Esophagus squamous epithelium (tissue), 5 donors: ENCODE data around the gene CAV2. TPM values are rescaled to one million over a fixed set of nuclear protein-coding genes. Genes with fewer than 3 reads are reported as not detected.
A peak's percentile ranks its signal among the peaks of the same experiment; 100 is the strongest.

Source experiments
- DNase-seq: peaks from one replicate; lab custom pipeline; 2025; lab: John Stamatoyannopoulos, UW
- H3K27ac ChIP-seq, 4 donors: fragments of 200-600 bp; sonication (generic); one replicate each; pipeline ENCODE4 v1.5.1; 2016 to 2019; ENCODE audit warnings: mild to moderate bottlenecking in 1 of 4
- H3K27me3 ChIP-seq, 4 donors: fragments of 200-600 bp; sonication (generic); 1 replicate in 3 of 4; 2 replicates in 1 of 4; pipeline versions ENCODE4 v1.5.1 to v1.6.0; 2017 to 2021; ENCODE audit warnings: antibody characterized with exemption in 1 of 4
- H3K36me3 ChIP-seq, 3 donors: fragments of 200-600 bp; sonication (generic); one replicate each; pipeline ENCODE4 v1.5.1; 2016 to 2019
- H3K4me1 ChIP-seq, 3 donors: fragments of 200-600 bp; sonication (generic); one replicate each; pipeline ENCODE4 v1.5.1; 2017 to 2019
- H3K4me3 ChIP-seq, 4 donors: fragments of 200-600 bp; sonication (generic); 1 replicate in 3 of 4; 2 replicates in 1 of 4; pipeline ENCODE4 v1.5.1; 2016 to 2019; ENCODE audit warnings: mild to moderate bottlenecking in 2 of 4, moderate library complexity in 1 of 4
- H3K9me3 ChIP-seq, 3 donors: fragments of 200-600 bp; sonication (generic); one replicate each; pipeline ENCODE4 v1.5.1; 2016 to 2019
- POLR2A ChIP-seq, 4 donors: fragments of 450-650 bp; IDR thresholded peaks; one replicate each; pipeline ENCODE4 v1.6.1; 2017; ENCODE audit warnings: antibody characterized with exemption in 4 of 4, mild to moderate bottlenecking in 4 of 4, moderate library complexity in 3 of 4
- WGBS, 2 donors: methylation state at CpG; one replicate each; pipeline ENCODE4 v1.1.5; 2018; 5-methylcytosine and 5-hydroxymethylcytosine counted together
- intact Hi-C: fragments of 100-400 bp; cut with DNase I; formaldehyde crosslinking; loops from one replicate; pipeline ENCODE4 v1.15.0; 2022
- total RNA-seq, 4 donors: library from RNA; depleted of rRNA; stranded (reverse); fragments of >200 nt; gene quantifications; one replicate each; pipeline ENCODE4 v1.1.0, GENCODE V29; 2016
- TF ChIP-seq, protein P1 (sequence below), 6 experiments: fragments of 450-650 bp in 4 of 6; fragments of 200-600 bp in 2 of 6; sonication (generic) in 2 of 6; IDR thresholded peaks; one replicate each; pipeline ENCODE4 v1.5.1; 2016 to 2019; ENCODE audit warnings: antibody characterized with exemption in 6 of 6, mild to moderate bottlenecking in 4 of 6, moderate library complexity in 4 of 6
- donor health status: DM: yes; HTN: yes; CAD: no.

Gene CAV2
- total RNA-seq, 4 donors from 2014 or later: 31.8 to 85.3 (median 73.4) TPM

DNA sequence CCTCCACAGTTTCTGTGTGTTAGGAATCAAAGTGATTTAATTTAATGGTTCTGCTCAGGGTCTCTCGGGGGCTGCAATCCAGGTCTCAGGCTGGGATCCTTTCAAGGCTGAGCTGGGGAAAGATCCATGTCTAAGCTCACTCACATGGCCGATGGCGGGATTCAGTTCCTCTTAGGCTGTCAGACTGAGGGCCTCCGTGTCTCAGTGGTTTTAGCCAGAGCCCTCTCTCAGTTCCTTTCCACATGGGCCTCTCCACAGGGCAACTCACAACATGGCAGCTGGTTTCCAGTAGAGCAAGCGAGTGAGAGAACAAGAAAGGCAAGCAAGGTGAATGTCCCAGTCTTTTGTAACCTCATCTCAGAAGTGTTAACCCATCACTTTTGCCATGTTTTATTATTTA is 52.2 kb downstream of the CAV2 start:
- Histone ChIP-seq H3K36me3 (peaks cover 0 to 12% (median 0%) of the 10 kb centered on the region in 3 donors), H3K27ac (peak overlapping the region in 1 of 4 donors; percentile 56), H3K4me3 (no peak overlapping the region), H3K27me3 (no peaks in the 10 kb centered on the region), H3K4me1 (peaks cover 0 to 40% (median 26%) of the 10 kb centered on the region in 3 donors), H3K9me3 (no peaks in the 10 kb centered on the region)
- 70 to 79% methylated on average over 2 to 5 of the region's 5 CpGs for WGBS, 2 donors
- intact Hi-C loops: no loop called here
- no peak for DNase-seq
- TF ChIP-seq POLR2A (IDR thresholded peaks at IDR 0.05): no peak
- TF ChIP-seq, protein P1, sequence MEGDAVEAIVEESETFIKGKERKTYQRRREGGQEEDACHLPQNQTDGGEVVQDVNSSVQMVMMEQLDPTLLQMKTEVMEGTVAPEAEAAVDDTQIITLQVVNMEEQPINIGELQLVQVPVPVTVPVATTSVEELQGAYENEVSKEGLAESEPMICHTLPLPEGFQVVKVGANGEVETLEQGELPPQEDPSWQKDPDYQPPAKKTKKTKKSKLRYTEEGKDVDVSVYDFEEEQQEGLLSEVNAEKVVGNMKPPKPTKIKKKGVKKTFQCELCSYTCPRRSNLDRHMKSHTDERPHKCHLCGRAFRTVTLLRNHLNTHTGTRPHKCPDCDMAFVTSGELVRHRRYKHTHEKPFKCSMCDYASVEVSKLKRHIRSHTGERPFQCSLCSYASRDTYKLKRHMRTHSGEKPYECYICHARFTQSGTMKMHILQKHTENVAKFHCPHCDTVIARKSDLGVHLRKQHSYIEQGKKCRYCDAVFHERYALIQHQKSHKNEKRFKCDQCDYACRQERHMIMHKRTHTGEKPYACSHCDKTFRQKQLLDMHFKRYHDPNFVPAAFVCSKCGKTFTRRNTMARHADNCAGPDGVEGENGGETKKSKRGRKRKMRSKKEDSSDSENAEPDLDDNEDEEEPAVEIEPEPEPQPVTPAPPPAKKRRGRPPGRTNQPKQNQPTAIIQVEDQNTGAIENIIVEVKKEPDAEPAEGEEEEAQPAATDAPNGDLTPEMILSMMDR (IDR thresholded peaks at IDR 0.05): no peak

DNA sequence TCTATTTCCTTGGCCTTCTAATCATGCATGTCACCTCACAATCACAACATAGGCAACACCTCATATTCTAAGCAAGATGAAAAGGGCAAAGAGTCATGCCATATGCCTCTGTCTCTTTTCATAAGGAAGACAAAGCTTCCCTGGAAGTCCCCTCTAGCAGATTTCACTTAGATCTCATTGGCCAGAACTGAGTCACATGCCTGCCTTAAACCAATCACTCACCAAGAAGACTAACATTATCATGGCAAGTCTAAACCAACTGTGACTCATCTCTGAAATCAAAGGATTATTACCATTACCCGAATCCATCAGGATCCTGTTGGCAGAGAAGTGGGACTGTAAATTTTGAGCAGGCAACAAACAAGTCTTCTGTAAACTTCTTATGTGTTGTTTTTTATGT is 53.1 kb downstream of the CAV2 start:
- Histone ChIP-seq H3K4me1 (peaks cover 0 to 49% (median 26%) of the 10 kb centered on the region in 3 donors), H3K4me3 (no peak overlapping the region), H3K36me3 (peaks cover 0 to 12% (median 0%) of the 10 kb centered on the region in 3 donors), H3K27me3 (no peaks in the 10 kb centered on the region), H3K27ac (peak overlapping the region in 2 of 4 donors; percentile 25 to 31), H3K9me3 (no peaks in the 10 kb centered on the region)
- TF ChIP-seq, protein P1 (IDR thresholded peaks at IDR 0.05): no peak
- no peak for TF ChIP-seq POLR2A (IDR thresholded peaks at IDR 0.05)
- 18 to 21% methylated on average over 1 of the region's 1 CpG for WGBS, 2 donors
- DNase-seq: no peak
- intact Hi-C loops: no loop called here

DNA sequence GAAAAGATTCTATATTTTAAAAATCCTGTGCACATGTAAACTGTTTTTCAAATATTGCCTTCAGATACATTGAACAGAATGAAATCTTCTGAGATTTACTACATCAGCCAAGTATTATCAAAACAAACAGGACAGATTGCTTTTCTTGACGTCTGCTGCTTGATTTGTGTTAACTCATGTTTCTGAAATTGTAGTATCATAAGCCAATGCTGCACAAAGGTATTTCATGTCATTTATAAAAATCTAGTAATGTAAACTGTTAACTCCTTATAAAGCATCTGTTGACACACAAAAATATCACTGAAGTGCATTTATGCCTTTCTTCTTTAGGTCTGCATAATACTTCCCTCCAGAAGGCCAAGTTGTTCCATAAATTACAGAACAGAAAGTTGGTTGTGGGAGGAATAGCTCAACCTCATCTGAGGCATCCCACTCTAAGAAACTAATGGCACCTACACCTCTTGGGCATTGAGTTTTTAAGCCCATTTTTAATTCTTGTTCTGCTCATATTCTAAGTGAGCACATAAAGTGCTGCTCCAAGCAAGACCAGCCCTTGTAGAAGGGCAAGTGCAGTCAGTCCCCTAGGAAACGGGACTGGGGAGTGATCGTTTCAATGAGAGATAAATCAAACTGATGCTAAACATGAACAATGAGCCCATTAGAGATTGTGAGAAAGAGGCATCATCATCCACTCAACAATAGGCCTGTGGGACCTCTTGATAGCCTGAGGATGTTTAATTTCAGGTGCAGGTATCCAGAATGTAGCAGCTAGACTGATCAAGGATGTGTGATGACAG is 53.8 kb downstream of the CAV2 start:
- peaks cover 0 to 49% (median 23%) of the 10 kb centered on the region in 3 donors for H3K4me1 ChIP-seq
- intact Hi-C loops: no loop called here

DNA sequence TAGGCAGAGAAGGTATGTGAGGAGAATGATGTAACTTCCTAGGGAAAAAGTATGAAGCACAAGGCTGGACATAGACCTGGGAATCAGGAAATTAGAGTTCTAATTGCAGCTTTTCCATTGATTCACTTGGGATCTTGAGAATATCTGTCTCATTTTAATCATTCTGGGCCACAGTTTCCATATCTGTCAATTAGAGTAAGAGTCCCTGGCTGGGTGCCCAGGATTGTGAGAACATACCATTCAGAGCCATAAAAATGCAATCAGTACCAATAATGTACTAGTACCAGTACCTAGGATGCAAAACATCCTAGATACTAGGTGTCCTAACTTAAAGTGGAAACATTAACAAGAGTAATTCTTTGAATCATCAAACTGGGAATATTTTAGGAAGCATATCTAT is 54.9 kb downstream of the CAV2 start:
- peak overlapping the region in 2 of 4 donors; percentile 61 to 70 for H3K27ac ChIP-seq
- intact Hi-C loops: no loop called here

More for the DNA sequence above, 53.8 kb downstream of the CAV2 start:
- no peak for DNase-seq
- 56 to 69% methylated on average over 3 of the region's 3 CpGs for WGBS, 2 donors
- Histone ChIP-seq H3K4me3 (no peak overlapping the region), H3K9me3 (no peaks in the 10 kb centered on the region), H3K27me3 (no peaks in the 10 kb centered on the region), H3K27ac (peak overlapping the region in 3 of 4 donors; percentile 12 to 70 (median 43)), H3K36me3 (peaks cover 0 to 12% (median 0%) of the 10 kb centered on the region in 3 donors)
- TF ChIP-seq, protein P1 (IDR thresholded peaks at IDR 0.05): no peak
- no peak for TF ChIP-seq POLR2A (IDR thresholded peaks at IDR 0.05)

More for the DNA sequence above, 54.9 kb downstream of the CAV2 start:
- H3K9me3 ChIP-seq: no peaks in the 10 kb centered on the region
- TF ChIP-seq POLR2A (IDR thresholded peaks at IDR 0.05): no peak
- TF ChIP-seq, protein P1 (IDR thresholded peaks at IDR 0.05): no peak
- no peak for DNase-seq
- no peak overlapping the region for H3K4me3 ChIP-seq
- peaks cover 0 to 49% (median 22%) of the 10 kb centered on the region in 3 donors for H3K4me1 ChIP-seq
- peaks cover 0 to 22% (median 0%) of the 10 kb centered on the region in 3 donors for H3K36me3 ChIP-seq
- H3K27me3 ChIP-seq: no peaks in the 10 kb centered on the region
